Keratinocyte (primary cell): ENCODE measurements around the gene ZNF516. TPM values are rescaled to one million over a fixed set of nuclear protein-coding genes. Genes with fewer than 3 reads are reported as not detected.

Experiments used
- DNase-seq: peaks from one replicate; pipeline ENCODE4 v3.0.0-alpha.2; 2011; ENCODE audit warnings: low read depth, missing footprints, low spot score
- FAIRE-seq: peaks from 2 replicates; lab custom pipeline; 2011; peaks lifted over from hg19 to GRCh38; lab: Jason Lieb, UNC
- H2AFZ ChIP-seq: 2 replicates; pipeline ENCODE4 v1.6.0; 2012; ENCODE audit warnings: low read length, control low read depth, inconsistent platforms; ENCODE audit not compliant: control insufficient read depth
- H3K27ac ChIP-seq: 2 replicates; pipeline ENCODE4 v1.5.1; 2011; ENCODE audit warnings: low read length; ENCODE audit not compliant: control insufficient read depth, insufficient read depth
- H3K27me3 ChIP-seq: 3 replicates; pipeline ENCODE4 v1.6.0; 2011; ENCODE audit warnings: low read length; ENCODE audit not compliant: control insufficient read depth, insufficient read depth; ENCODE audit errors: extremely low read depth
- H3K36me3 ChIP-seq, 2 experiments: 2 replicates in 1 of 2; 3 replicates in 1 of 2; pipeline ENCODE4 v1.5.1; 2011; ENCODE audit warnings: low read length in 2 of 2, mild to moderate bottlenecking in 1 of 2; ENCODE audit not compliant: control insufficient read depth in 2 of 2, insufficient read depth in 2 of 2; ENCODE audit errors: extremely low read depth in 1 of 2
- H3K4me1 ChIP-seq: 3 replicates; pipeline ENCODE4 v1.5.1; 2011; ENCODE audit warnings: low read length; ENCODE audit not compliant: control insufficient read depth, insufficient read depth; ENCODE audit errors: extremely low read depth
- H3K4me2 ChIP-seq: 3 replicates; pipeline ENCODE4 v1.6.0; 2011; ENCODE audit warnings: low read depth, low read length; ENCODE audit not compliant: control insufficient read depth, insufficient read depth; ENCODE audit errors: extremely low read depth
- H3K4me3 ChIP-seq, 3 experiments: fragments of 200-600 bp in 1 of 3; sonication (generic) in 1 of 3; 2 replicates in 2 of 3; 3 replicates in 1 of 3; pipeline ENCODE4 v1.5.1; 2011 to 2016; ENCODE audit warnings: low read length in 3 of 3, mild to moderate bottlenecking in 3 of 3, control low read depth in 2 of 3, inconsistent platforms in 1 of 3, low read depth in 1 of 3, mixed read lengths in 1 of 3, mixed run types in 1 of 3, moderate library complexity in 1 of 3; ENCODE audit not compliant: control insufficient read depth in 2 of 3, insufficient read depth in 2 of 3; ENCODE audit errors: extremely low read depth in 1 of 3
- H3K79me2 ChIP-seq: 2 replicates; pipeline ENCODE4 v1.6.0; 2012; ENCODE audit warnings: low read length; ENCODE audit not compliant: control insufficient read depth, insufficient read depth
- H3K9ac ChIP-seq: 3 replicates; pipeline ENCODE4 v1.6.0; 2011; ENCODE audit warnings: low read length; ENCODE audit not compliant: control insufficient read depth, insufficient read depth; ENCODE audit errors: extremely low read depth
- H3K9me1 ChIP-seq: 3 replicates; pipeline ENCODE4 v1.6.0; 2011; ENCODE audit warnings: low read length; ENCODE audit not compliant: control insufficient read depth, insufficient read depth; ENCODE audit errors: extremely low read depth
- H3K9me3 ChIP-seq: 2 replicates; pipeline ENCODE4 v1.5.1; 2012; ENCODE audit warnings: low read depth, low read length; ENCODE audit not compliant: control insufficient read depth
- H4K20me1 ChIP-seq: 3 replicates; pipeline ENCODE4 v1.6.0; 2011; ENCODE audit warnings: low read length; ENCODE audit not compliant: control insufficient read depth, insufficient read depth; ENCODE audit errors: extremely low read depth
- EZH2 ChIP-seq: IDR thresholded peaks from one replicate; pipeline ENCODE4 v1.6.1; 2012; ENCODE audit warnings: inconsistent platforms, mild to moderate bottlenecking, low read length, moderate library complexity
- dilution Hi-C: fragments of 300-500 bp; cut with MboI; formaldehyde crosslinking; loops from one replicate; pipeline ENCODE4 v1.7.0; 2020; ENCODE audit warnings: low sequenced_read_pairs; ENCODE audit not compliant: extremely low pct_ligation_motif_present
- polyA plus RNA-seq, 5 experiments: library from polyadenylated mRNA; depleted of rRNA in 3 of 5; stranded (reverse) in 3 of 5; stranded (forward) in 1 of 5; unstranded in 1 of 5; fragments of >200 nt; gene quantifications; 1 replicate in 1 of 5; 2 replicates in 3 of 5; 3 replicates in 1 of 5; pipeline versions ENCODE4 v1.2.1 to v1.2.3, GENCODE V29; 2011 to 2012; ENCODE audit warnings: missing spikeins in 2 of 5, low read depth in 1 of 5, low replicate concordance in 1 of 5
- TF ChIP-seq, protein P1 (sequence below), 3 experiments: IDR thresholded peaks in 1 of 3; conservative IDR thresholded peaks in 1 of 3; optimal IDR thresholded peaks in 1 of 3; 2 replicates in 2 of 3; 3 replicates in 1 of 3; pipeline versions ENCODE3 to v1.5.1; 2011; ENCODE audit warnings: low read length in 3 of 3, mild to moderate bottlenecking in 3 of 3, moderate library complexity in 2 of 3, control low read depth in 1 of 3, inconsistent platforms in 1 of 3; ENCODE audit not compliant: insufficient read depth in 2 of 3; ENCODE audit errors: extremely low read depth in 1 of 3

Gene ZNF516
- polyA plus RNA-seq, 1 donor (not counting 4 experiments of a cell fraction or from before 2014, with no cell fraction given), result 9.3 TPM

DNA sequence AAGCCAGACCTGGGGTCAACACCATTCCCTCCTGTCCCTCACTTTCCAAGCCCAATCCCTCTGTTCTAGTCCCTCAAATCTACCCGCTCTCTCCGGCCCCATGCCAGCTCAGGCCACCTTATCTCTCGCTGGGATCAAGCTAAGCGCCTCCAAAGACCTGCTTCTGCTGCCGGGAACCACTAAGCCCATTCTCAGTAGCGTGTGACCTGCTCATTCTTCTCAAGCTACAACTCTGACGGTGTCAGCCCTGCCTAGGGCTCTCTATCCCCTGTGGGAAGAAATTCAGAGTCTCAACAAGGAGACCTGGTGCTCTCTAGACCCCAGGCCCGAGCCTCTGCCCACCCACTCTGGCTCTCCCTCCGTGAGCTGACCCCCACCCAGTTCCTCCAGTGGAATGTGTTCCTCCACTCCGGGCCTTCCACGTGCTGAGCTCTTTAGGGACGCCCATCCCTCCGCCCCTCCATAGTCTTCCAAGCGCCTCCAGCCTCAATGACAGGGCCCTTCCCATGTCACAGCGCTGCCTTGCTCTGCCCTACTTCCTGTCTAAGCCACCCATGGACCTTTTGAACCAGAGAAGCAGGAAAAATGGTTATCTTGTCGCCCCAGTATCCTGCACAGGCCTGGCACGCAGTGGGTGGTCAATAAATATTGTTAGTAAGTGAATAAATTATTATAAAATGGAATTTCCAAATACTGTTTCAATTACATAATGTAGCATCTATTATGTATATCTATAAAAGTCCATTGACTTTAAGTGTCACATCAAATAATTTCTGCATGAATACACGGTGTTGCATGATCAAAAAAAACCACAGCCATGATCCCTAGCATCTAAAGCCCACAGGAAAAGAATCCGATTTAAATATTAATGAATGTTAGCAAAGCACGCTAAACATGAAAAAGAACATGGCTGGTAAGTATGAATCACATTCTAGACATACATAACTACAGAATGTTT, 127.6 kb downstream of the ZNF516 start:
- Histone ChIP-seq H3K9ac (no peak overlapping the region), H3K27me3 (no peaks in the 10 kb centered on the region), H3K79me2 (peaks cover 2% of the 10 kb centered on the region), H3K4me1 (no peaks in the 10 kb centered on the region), H3K4me3 (no peak overlapping the region), H4K20me1 (no peaks in the 10 kb centered on the region), H3K27ac (no peak overlapping the region), H2AFZ (no peak overlapping the region), H3K9me3 (no peaks in the 10 kb centered on the region), H3K4me2 (no peak overlapping the region), H3K36me3 (peaks cover 9 to 13% of the 10 kb centered on the region in 2 experiments), H3K9me1 (no peaks in the 10 kb centered on the region)
- TF ChIP-seq, protein P1, sequence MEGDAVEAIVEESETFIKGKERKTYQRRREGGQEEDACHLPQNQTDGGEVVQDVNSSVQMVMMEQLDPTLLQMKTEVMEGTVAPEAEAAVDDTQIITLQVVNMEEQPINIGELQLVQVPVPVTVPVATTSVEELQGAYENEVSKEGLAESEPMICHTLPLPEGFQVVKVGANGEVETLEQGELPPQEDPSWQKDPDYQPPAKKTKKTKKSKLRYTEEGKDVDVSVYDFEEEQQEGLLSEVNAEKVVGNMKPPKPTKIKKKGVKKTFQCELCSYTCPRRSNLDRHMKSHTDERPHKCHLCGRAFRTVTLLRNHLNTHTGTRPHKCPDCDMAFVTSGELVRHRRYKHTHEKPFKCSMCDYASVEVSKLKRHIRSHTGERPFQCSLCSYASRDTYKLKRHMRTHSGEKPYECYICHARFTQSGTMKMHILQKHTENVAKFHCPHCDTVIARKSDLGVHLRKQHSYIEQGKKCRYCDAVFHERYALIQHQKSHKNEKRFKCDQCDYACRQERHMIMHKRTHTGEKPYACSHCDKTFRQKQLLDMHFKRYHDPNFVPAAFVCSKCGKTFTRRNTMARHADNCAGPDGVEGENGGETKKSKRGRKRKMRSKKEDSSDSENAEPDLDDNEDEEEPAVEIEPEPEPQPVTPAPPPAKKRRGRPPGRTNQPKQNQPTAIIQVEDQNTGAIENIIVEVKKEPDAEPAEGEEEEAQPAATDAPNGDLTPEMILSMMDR (optimal IDR thresholded peaks at IDR 0.05 in 1 of 3, IDR thresholded peaks at IDR 0.05 in 1 of 3, conservative IDR thresholded peaks at IDR 0.05 in 1 of 3; ENCODE audit: extremely low read depth in 1 of 3, insufficient read depth in 2 of 3, low read length in 3 of 3), result no peak
- TF ChIP-seq EZH2, result no peak
- DNase-seq (no peak), FAIRE-seq (no peak)
- dilution Hi-C loops, result no loop called here

DNA sequence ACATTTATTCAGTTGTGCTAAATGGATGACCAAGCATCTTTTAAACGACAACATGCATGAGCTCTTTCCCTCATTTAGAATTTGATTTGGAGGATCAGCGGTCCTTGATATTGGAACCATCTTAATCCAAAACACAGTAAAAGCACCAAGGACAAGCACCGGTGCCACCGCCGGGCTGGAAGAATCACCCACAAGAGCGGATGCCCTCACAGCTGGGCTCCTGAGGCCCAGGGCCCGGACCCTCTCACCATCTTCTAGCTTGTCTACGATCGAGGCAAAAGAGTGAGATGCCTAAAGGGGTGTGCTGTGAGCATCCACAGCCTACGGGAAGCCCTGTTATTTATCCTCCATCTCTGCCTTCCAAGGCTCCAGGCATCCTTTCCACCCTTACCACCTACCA, 129.5 kb downstream of the ZNF516 start:
- Histone ChIP-seq H2AFZ (no peak overlapping the region), H3K9me3 (no peaks in the 10 kb centered on the region), H3K4me1 (no peaks in the 10 kb centered on the region), H3K4me3 (no peak overlapping the region), H3K27me3 (no peaks in the 10 kb centered on the region), H3K4me2 (no peak overlapping the region), H3K27ac (no peak overlapping the region), H3K36me3 (peaks cover 6 to 14% of the 10 kb centered on the region in 2 experiments), H3K79me2 (peaks cover 2% of the 10 kb centered on the region), H4K20me1 (no peaks in the 10 kb centered on the region), H3K9ac (no peak overlapping the region), H3K9me1 (no peaks in the 10 kb centered on the region)
- dilution Hi-C loops, result no loop called here
- TF ChIP-seq, protein P1 (optimal IDR thresholded peaks at IDR 0.05 in 1 of 3, IDR thresholded peaks at IDR 0.05 in 1 of 3, conservative IDR thresholded peaks at IDR 0.05 in 1 of 3; ENCODE audit: extremely low read depth in 1 of 3, insufficient read depth in 2 of 3, low read length in 3 of 3), result no peak
- TF ChIP-seq EZH2, result no peak
- FAIRE-seq (no peak), DNase-seq (no peak)
